Retinal pigment epithelial cell (primary cell): Measurements from ENCODE around the gene RETN.
"Not testable (repeated sequence)": the region's sequence is repeated elsewhere in the genome, so short reads cannot be mapped to it uniquely, and the experiment has no call there.

Experiments
- DNase-seq: peaks from one replicate; pipeline ENCODE4 v3.0.0-alpha.2; 2010; ENCODE audit warnings: low read depth
- H3K4me3 ChIP-seq: 2 replicates; pipeline ENCODE4 v1.5.1; 2011; ENCODE audit warnings: mild to moderate bottlenecking, low read length, control low read depth, moderate library complexity
- TF ChIP-seq, protein P1 (sequence below): conservative IDR thresholded peaks from 2 replicates; pipeline ENCODE4 v1.5.1; 2011; ENCODE audit warnings: low read depth, low read length, control low read depth, inconsistent platforms

The RETN gene

DNA sequence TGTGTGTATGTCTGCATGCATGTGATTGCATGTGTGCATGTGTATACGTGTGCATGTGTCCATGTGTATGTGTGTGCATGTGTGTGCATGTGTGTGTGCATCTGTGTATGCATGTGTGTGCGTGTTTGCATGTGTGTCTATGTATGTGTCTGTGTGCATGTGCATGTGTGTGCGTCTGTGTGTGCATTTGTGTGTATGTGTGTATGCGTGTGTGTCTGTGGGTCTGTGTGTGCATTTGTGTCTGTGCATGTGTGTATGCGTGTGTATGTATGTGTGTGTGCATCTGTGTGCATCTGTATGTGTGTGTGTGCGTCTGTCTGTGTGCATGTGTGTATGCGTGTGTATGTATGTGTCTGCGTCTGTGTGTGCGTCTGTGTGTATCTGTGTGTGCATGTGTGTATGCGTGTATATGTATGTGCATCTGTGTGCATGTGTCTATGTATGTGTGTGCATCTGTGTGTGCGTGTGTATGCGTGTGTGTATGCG lies 28.9 kb upstream of the RETN start:
- DNase-seq, result no peak
- H3K4me3 ChIP-seq, result no peak overlapping the region
- TF ChIP-seq, protein P1, sequence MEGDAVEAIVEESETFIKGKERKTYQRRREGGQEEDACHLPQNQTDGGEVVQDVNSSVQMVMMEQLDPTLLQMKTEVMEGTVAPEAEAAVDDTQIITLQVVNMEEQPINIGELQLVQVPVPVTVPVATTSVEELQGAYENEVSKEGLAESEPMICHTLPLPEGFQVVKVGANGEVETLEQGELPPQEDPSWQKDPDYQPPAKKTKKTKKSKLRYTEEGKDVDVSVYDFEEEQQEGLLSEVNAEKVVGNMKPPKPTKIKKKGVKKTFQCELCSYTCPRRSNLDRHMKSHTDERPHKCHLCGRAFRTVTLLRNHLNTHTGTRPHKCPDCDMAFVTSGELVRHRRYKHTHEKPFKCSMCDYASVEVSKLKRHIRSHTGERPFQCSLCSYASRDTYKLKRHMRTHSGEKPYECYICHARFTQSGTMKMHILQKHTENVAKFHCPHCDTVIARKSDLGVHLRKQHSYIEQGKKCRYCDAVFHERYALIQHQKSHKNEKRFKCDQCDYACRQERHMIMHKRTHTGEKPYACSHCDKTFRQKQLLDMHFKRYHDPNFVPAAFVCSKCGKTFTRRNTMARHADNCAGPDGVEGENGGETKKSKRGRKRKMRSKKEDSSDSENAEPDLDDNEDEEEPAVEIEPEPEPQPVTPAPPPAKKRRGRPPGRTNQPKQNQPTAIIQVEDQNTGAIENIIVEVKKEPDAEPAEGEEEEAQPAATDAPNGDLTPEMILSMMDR, result no peak

DNA sequence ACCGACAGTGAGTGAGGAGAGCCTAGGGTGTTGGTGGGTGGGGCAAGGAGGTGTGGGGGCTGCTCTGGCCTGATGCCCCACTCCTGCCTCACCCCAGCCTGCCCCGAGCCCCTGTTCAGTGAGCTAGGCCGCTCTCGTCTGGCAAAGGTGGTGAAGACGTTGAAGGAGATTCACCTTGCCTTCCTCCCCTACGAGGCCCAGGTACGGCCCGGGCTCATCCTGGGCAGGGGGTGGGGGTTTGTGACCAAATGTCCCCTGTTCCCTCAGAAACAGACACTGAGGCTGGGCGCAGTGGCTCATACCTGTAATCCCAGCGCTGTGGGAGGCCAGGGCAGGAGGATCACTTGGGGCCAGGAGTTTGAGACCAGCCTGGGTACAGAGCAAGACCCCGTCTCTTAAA lies 28.0 kb upstream of the RETN start:
- H3K4me3 ChIP-seq, result no peak overlapping the region

DNA sequence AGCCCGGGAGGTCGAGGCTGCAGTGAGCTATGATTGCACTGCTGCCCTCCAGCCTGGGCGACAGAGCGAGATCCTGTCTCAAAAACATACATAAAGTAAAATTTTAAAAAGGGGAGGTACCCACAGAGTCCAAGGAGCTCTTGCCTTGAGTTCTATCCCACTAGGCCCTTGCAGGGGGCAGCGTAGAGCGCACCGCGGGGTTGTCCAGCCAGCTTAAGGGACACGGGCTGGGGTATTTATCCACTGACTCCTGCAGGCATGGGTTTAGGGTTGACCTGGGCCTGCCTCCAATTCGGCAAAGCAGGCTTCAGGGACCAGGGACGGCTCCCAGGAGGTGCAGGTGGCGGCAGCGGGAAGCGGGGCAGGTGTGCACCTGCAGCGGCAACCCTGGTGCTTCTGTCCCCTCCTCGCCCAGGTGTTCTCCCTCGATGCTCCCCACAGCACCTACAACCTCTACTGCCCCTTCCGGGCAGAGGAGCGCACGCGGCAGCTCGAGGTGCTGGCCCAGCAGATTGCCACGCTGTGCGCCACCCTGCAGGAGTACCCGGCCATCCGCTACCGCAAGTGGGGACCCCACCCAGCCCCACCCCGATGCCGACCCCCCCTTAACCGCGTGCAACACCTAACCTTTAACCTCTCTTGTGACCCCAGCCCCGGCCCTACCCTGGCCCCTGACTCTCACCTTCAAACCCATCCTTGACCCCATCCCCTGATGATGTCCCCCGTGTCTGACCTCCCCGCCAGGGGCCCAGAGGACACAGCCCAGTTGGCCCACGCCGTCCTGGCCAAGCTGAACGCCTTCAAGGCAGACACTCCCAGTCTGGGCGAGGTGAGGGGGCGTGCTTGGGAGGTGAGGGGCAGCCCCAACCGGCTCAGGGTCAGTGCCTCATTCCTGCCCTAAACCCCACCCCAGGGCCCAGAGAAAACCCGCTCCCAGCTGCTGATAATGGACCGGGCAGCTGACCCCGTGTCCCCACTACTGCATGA lies 27.3 kb upstream of the RETN start:
- no peak overlapping the region for H3K4me3 ChIP-seq
- TF ChIP-seq, protein P1, result peak; percentile 22
- DNase-seq, result no peak

More for the DNA sequence above, 28.0 kb upstream of the RETN start:
- no peak for DNase-seq
- TF ChIP-seq, protein P1, result no peak

DNA sequence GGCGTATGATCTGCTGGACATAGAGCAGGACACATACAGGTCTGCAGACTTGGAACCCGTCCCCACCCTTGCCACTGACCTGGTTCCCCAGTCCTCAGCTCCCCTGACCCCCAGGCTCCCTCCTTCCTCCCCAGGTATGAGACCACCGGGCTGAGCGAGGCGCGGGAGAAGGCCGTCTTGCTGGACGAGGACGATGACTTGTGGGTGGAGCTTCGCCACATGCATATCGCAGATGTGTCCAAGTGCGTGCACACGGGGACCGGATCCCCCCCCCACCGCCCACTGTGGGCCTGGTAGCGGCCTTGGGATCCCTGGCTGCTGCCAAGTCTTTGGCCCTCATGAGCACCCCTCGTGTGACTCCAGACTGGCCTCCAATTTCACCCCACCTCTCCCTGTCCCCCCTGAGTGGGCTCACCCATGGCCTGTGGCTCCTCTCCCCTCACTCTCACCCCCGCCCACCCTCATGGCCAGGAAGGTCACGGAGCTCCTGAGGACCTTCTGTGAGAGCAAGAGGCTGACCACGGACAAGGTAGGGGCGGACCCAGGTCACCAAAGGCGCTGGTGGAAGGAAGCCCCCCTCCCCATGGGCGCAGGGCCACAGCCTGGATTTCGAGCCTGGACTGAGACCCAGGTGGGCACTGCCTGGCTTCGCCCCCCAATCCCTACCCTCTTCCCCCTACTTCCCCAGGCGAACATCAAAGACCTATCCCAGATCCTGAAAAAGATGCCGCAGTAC lies 26.4 kb upstream of the RETN start:
- no peak for DNase-seq
- TF ChIP-seq, protein P1, result no peak
- no peak overlapping the region for H3K4me3 ChIP-seq

DNA sequence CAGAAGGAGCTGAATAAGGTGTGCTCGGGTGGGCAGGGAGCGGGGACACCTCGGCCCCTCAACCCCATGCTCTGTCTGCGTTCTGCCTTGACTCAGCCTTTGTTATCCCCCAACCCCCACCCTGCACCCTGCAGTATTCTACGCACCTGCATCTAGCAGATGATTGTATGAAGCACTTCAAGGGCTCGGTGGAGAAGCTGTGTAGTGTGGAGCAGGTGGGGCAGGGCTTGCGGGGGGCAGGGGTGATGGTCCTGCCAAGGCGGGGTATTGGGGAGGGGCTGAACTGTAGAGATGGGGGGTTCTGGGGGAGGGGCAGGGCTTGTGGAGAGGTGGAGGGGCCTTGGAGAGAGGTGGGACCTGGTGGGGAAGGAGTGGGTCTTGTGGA lies 25.8 kb upstream of the RETN start:
- TF ChIP-seq, protein P1, result no peak
- no peak for DNase-seq
- no peak overlapping the region for H3K4me3 ChIP-seq

DNA sequence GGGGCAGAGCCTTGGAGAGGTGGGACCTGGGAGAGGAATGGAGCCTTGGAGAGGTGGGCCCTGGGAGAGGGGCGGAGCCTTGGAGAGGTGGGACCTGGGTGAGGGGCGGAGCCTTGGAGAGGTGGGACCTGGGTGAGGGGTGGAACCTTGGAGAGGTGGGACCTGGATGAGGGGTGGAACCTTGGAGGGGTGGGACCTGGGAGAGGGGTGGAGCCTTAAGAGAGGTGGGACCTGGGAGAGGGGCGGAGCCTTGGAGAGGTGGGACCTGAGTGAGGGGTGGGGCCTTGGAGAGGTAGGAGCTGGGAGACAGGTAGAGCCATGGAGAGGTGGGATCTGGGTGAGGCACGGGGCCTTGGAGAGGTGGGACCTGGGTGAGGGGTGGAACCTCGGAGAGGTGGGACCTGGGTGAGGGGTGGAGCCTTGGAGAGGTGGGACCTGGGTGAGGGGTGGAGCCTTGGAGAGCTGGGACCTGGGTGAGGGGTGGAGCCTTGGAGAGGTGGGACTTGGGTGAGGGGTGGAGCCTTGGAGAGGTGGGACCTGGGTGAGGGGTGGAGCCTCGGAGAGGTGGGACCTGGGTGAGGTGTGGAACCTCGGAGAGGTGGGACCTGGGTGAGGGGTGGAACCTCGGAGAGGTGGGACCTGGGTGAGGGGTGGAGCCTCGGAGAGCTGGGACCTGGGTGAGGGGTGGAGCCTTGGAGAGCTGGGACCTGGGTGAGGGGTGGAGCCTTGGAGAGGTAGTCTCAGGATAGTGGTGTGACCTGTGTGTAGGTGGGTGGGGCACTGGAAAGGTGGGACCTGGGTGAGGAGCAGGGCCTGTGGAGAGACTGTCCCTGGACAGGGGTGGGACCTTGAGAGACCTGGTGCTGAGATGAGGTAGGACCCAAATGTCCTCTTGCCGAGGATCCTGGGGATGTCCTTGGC lies 25.0 kb upstream of the RETN start:
- DNase-seq, H3K4me3 ChIP-seq: not testable (repeated sequence)

DNA sequence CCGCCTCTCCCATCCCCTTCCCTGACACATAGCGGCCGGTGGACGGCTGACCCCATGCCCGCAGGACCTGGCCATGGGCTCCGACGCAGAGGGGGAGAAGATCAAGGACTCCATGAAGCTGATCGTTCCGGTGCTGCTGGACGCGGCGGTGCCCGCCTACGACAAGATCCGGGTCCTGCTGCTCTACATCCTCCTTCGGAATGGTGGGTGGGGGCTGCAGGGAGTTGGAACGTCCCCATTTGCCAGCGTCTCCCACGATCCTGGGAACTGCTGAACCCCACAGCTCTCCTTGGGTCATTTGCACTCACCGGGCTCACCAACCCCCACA lies 24.3 kb upstream of the RETN start:
- TF ChIP-seq, protein P1, result no peak
- H3K4me3 ChIP-seq, result no peak overlapping the region
- DNase-seq, result no peak
